Activated naive CD4-positive, alpha-beta T cell treated with anti-CD3 and anti-CD28 coated beads, Interleukin-2, amount 50 U/mL, for 16 hours (primary cell): ENCODE data around the gene RPL5.
A peak's percentile ranks its signal among the peaks of the same experiment; 100 is the strongest.

Source experiments
- DNase-seq: peaks from one replicate; pipeline ENCODE4 v3.0.0-alpha.2; 2020

The RPL5 gene

DNA sequence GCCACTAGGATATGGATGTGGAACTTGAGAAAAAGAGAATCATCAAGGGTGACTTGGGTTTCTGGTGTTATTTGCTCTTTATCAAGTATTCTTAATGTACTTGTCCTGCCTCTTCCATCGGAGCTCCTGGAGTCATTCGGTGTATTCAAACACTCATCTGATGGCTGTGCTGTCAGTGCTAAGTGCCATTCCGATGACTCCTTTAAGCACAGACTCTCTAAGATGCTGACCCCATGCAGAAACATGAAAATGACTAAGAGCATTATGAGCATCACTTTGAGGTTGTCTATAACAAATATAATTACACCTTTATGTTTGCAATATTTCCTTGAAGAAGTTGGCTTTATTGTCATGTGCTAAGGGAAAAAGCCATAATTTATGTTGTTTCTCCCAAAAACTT, 11.3 kb upstream of the RPL5 start:
- no peak for DNase-seq

DNA sequence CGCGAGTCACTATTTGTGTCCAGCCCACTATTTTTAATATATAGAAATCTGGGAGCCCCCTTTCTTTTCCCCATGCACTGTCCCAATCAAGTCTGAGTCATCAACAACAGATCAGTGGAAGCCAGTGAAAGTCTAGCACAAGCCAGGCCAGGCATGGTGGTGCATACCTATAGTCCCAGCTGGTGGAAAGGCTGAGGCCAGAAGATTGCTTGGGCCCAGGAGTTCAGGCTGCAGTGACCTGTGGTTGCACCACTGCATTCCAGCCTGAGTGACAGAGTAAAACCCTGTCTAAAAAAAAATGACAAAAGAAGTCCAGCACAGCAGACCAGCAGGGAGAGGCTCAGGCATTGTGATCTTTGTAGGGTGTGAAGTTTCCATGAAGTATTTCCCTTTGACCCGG, 9.0 kb upstream of the RPL5 start:
- DNase-seq, result no peak

DNA sequence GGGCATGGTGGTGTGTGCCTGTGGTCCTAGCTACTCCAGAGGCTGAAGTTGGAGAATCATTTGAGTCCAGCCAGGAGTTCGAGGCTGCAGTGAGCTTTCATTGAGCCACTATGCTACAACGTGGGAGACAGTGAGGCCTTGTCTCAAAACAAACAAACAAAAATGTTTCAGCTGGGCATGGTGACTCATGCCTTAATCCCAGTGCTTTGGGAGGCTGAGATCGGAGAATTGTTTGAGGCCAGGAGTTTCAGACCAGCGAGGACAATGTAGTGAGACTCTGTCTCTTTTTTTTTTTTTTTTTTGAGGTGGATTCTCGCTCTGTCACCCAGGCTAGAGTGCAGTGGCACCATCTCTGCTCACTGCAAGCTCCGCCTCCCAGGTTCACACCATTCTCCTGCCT, 5.0 kb upstream of the RPL5 start:
- DNase-seq, result no peak

DNA sequence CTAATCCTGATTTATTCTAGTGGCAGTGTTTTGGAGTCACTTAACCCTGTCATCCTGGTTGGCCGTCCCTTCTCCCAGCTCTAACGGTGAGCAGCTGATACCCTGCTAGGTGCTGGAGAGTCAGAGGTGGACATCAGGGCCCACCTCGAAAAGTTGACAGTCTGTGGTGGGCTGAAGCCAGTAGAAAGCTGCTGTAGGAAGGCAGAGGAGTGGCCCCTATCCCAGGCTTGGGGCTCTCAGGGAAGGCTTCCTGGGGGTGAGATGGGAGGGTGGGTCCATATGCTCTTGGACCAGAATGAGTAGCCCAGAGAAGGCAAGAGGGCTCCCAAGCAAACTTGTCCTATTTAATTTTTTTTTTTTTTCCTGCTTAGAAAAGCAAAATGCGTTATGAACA, 475 bp upstream of the RPL5 start:
- DNase-seq, result no peak

DNA sequence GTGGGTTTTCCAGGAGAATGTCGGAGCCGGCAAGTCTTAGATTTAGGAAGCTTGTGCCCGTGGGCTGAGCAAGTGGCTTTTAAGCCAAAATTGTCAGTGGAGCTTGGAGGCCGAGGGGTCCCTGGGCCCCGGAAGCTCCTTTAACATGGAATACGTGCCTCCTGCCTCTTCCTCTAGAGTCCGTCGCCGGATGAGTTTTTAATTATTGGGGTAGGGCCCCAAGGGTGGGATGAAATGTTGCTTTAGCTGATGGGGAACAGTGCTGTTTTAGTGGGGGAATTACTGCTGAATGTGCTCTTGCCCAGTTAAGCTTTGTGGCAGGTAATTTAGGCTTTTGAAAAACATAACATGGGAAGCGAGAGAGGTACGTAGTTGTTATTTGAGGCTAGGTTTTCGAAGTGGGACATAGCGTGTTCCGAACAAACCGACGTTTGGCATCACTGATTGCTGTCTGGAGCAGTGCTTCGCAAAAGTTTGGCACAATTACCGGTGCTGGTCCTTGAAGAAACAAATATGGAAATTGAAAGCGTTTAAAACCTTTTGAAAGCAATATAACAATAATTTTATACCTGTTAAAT, 786 bp downstream of the RPL5 start:
- DNase-seq, result no peak

DNA sequence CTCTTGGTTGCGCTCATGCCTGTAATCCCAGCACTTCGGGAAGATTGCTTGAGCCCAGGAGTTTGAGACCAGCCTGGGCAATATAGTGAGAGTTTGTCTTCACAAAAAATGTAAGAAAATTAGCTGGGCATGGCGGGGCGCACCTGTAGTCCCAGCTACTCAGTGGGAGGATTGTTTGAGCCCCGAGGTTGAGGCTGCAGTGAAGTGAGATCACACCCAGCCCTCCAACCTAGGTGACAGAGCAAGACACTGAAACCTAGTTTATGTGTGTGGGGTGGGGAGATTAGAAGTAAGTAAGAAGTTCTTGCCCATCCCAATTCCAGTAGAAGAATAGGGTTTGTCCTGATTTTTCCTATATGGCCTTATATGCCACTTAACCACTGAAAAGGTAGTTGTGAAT, 2.0 kb downstream of the RPL5 start:
- peak; percentile 33 for DNase-seq

DNA sequence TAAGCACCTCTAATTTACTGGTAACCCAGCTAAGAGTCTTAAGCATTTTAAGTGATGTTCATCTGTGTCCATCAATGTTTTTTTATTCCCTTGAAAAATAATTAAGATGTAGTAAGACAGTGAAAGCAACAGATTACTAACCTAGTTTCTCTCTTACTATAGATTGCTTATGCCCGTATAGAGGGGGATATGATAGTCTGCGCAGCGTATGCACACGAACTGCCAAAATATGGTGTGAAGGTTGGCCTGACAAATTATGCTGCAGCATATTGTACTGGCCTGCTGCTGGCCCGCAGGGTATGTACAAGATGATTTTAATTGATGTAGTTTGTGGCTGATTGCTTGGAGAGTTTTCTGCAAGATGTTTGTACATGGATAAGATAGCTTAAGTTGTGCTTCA, 2.8 kb downstream of the RPL5 start:
- no peak for DNase-seq

DNA sequence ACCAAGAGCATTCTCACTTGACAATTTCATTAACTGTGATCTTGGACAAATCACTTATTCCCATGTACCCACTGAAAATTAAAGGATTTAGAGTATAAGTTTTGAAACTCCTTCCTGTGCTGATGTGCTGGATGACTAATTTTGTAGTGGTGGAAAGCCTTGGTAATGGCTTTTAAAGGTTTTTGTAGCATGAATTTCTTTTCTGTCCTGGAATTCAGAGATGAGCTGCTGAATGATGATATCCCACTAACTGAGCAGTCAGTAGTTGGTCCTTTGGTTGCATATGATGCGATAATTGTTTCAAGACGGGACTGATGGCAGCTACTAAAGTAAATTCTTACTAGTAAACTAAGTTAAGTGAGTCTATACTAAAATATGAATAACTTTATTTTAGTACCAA, 5.2 kb downstream of the RPL5 start:
- no peak for DNase-seq

DNA sequence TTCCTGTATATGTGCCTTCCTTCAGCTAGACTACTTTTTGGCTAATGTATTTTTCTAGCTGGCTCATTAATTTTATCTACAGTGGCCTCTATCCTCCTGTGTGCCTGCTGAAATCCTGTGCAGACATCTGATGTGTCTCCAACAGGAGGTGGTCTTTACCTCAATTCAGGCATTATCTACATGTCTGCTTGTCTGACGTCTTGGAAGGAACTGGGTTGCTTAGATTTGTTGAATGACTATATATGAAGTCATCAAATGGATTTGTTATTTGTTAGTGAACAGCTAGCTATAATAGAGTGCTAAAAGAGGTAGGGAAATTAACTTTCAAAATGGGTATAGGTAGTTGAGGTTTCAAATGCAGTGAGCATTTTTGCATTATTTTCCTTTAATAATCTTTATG, 6.7 kb downstream of the RPL5 start:
- no peak for DNase-seq

DNA sequence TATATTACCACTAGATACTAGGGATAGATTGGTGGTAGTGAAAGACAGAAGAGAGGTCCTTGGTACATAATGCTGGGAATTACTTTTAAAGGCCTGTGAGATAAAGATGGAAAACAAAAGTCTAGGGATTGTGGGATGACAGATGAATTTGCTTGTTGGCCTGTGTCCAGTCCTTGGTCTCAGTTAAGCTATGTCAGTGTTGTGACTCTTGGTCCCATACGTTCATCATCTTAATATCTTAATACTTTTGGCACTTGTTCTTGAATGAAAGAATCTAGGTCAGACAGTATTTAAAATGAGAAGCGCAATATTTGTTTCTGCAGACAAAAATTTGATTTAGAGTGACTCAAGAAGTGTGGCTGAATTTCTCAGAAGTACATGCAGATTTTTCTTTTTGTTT, 7.6 kb downstream of the RPL5 start:
- no peak for DNase-seq

DNA sequence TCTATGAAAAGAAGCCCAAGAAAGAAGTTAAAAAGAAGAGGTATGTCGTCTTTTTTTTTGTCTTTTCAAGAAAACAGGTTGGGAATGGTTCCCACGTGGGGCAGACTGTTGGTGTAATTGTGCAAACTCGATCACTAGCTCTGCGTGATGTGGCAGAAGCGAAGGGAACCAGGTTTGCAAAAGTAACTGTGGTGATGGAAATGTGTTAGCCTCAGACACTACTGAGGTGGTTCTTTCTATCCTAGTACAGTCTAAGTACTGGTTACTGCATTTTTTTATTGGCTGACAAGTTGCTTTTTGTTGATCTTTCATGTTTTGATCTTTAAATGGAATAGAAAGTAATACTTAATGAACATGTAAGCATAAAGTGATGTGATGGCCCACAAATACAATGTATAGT, 8.8 kb downstream of the RPL5 start:
- no peak for DNase-seq

DNA sequence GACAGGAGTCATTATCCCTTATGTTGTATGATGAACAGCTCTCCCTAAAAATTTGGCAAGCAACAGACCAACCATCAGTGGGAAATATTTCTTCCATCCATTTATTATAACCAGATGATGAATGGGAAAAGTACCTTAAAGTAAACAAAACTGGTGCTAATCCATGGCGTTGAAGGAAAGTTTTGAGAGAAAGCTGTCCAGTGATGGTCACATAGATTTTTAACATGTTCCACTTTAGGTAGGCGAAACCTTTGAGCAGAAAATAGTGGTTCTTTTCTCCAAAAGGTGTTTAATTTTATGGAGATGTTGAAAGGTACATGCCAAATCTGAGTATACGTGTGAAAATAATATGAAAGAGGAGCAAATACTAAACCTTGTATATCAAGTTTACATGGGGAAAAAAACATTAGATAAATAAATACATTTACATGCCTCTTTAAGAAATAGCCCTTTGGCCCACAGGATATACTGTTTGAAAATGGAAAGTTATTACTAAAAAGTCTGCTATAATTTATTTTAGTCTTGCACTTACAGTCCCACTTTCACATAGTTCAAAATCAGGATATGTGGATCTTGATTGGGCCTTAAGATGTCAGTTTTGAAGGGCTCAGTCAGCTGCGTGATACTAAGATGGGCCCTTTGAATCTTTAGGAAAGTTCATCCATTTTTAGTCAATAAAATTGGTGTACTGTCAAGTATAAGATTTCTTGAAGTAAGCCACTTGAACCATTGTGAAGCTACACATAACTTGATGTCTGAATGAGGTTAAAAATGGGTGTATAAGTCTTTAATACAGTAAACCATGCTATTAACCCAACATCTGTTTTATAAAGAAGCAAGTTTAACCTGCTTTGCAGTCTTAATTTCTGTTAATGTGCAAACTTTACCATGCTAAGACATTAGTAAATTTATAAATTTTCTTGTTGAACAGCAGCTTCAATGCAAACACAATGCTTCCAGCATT, 10.5 kb downstream of the RPL5 start:
- no peak for DNase-seq

DNA sequence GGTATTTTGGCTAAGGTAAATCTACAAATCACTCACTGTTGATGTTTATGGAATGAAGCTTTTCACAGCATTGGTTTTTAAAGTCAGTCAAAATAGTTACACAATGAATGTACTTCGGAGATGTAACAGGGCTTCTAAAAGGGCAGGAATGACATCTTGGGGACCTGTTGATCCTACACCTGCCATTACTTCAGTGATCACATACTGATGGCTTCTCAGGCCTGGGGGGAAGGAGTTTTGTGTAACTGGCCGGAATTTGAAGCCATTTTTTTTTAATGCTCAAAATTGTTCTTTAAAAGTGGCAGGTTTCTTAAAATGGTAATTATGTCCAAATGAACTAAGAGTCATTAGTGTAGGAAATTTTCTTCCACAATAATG, 11.2 kb downstream of the RPL5 start:
- no peak for DNase-seq

DNA sequence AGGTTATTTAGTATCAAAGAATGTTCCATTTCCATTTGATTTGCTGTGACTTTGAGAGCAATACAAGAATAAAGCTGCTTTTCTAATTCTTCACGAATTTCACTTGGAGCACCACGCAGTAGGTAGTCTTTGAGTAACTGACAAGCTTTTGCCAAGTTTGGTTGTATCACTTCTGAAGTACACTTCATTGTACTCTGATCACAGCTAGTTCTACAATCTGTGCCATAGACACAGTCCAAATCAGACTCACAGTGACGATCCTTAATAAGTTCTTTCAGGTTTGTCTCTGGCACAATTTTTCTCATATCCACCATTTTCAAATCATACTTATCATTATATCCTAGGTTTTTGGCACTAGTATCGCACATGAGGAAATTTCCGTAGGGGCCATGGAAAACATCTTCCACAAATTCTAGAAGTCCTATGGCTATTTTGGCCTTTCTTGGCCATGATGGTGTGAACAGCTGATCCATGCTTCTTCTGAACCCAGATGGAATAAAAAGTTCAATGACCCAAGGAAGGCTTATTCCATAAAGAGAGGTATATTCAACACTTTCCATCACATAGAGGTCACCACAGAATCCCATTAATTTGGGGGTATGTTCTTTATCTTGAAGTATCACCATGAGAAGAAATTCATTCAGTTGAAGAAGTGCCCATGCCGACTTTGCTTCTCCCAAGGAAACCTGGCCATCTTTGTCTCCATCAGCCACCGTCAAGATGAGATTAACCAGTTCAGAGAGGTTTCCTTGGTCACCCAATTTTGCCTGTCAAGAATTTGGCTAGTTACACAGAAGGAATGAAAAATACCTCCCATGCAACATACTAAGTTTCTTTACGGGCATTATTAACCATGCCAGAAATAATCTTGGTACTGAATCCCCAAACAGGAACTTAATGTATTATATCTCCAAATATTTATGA, 11.9 kb downstream of the RPL5 start:
- no peak for DNase-seq

DNA sequence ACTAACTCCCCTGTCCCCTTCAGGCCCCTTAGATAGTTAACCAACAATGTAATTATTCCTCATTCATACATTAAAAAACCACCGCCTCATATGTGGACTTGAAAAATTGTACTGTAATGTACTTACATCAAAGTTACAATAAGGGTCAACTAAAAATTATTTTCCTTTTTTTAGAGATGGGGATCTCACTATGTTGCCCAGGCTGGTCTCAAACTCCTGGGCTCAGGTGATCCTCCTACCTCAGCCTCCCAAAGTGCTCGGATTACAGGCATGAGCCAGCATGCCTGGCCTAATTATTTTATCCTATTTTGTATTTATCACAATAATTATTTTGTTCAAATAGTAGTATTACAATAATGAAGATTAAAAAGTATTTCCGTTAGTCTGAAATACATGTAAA, 12.6 kb downstream of the RPL5 start:
- no peak for DNase-seq

DNA sequence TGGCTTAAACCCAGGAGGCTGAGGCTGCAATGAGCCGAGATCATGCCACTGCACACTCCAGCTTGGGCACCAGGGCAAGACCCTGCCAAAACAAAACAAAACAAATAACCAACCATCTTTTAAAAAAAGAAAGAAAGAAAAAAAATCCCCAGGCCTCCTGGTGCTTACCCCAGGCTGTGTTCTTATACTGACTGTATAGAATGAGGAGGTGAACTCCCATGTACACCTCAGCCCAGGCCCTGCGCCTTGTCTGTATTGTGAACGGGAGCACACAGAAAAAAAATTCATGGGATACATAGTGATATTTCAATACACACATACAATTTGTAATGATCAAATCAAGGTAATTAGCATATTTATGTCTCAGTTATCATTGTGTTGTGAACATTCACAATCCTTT, 14.1 kb downstream of the RPL5 start:
- DNase-seq, result no peak

DNA sequence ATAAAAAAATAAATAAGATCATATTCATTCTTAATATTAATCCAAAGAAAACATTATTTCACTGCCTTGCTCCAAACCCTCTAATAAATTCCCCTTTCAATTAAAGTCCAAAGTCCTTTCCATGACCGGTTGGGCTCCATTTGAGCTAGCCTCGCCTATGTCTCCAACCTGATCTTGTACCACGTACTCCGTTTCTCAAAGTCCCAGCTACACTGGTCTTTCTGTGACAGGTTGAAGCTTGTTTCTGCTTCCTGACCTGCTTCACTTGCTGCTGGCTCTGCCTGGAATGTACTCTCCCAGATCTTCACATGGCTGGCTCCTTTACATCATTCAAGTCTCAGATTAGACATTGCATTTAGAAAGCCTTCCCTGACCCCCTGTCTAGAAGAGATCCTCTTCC, 16.4 kb downstream of the RPL5 start:
- DNase-seq, result no peak

DNA sequence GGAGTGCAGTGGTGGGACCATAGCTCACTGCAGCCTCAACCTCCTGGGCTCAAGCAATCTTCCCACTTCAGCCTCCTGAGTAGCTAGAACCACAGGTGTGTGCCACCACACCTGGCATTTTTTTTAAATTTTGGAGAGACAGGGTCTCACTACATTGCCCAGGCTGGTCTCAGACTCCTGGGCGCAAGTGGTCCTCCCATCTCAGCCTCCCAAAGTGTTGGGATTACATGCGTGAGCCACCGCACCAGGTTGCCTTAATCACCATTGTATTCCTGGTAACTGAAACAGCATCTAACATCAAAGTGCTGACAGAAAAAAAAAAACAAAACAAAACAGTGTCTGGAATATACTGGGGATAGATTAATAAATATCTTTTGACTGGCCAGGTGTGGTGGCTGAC, 18.2 kb downstream of the RPL5 start:
- DNase-seq, result no peak

DNA sequence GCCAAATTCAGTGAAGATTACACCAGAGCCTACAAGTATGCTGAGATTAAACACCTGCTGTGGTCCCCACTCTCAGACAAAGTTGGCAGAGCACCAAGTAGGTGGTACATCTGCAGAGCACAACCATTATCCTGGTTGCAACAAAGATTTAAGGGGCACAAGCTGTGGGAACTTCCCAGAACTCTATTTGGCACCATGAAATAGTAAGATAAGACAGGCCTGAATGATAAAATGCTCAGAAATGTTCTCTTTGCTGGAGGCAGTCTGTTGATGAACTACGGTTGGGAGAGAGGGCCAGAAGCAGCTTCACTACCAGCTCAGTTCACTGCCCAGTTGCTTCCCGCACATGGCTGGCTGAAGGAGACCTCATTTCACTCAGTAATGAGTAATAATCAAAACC, 19.9 kb downstream of the RPL5 start:
- DNase-seq, result no peak

DNA sequence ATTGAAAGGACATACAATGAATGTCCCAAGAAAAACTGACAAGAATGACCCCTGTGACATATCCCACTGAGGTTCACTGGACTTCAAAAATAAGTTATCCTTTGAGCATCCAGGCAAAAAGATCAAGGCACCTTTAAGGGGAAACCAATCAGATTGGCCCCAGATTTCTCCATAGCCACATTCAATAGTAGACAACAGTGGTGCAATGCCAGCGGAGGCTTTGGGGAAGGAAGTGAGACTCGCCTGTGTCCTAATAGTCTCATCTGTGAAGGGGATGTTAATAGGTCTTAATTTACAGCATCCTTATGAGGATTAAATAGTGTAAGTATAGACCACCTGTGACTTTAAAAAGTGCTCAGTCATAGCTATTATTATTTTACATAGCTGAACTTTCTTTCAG, 21.5 kb downstream of the RPL5 start:
- DNase-seq, result no peak

DNA sequence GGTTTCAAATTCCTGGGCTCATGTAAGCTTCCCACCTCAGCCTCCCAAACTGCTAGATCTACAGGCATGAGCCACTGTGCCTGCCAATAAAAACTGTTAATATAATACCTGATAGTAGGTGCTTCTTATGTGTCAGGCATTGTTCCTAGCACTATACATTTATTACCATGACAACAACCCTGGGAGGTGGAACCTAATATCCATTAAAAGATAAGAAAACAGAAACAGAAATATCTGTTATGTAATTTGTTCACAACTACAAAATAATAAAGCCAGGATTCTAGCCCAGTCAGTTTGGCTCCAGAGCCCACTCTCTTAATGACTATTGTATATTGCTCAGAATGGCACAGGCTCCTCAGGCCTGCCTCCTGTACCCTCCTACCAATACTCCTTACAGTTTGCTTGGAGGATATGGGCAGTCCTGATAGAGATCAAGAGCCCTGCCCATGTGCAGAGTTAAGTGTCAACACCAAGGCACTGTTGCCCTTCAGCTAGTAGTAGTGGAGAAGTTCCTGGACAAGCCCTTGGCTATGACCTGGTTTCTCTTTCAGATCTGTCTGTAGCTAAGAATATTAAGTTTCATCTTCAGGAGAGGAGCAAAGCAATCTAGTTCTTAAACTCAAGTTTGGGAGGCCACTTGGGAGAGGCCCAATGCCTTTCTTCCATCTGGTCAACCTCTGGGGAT, 22.4 kb downstream of the RPL5 start:
- DNase-seq, result no peak

DNA sequence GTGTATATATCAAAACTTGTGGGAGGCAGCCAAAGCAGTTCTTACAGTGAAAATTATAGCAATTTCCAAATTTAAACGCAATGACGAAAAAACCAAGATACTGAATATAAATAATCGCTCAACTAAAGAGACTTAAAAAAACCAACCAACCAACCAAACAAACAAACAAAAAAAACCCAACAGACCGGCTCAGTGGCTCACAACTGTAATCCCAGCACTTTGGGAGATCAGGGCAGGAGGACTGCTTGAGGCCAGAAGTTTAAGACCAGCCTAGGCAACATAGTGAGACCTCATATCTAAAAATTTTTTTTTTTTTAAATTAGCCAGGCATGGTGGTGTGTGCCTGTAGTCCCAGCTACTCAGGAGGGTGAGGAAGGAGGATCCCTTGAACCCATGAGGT, 23.4 kb downstream of the RPL5 start:
- no peak for DNase-seq

DNA sequence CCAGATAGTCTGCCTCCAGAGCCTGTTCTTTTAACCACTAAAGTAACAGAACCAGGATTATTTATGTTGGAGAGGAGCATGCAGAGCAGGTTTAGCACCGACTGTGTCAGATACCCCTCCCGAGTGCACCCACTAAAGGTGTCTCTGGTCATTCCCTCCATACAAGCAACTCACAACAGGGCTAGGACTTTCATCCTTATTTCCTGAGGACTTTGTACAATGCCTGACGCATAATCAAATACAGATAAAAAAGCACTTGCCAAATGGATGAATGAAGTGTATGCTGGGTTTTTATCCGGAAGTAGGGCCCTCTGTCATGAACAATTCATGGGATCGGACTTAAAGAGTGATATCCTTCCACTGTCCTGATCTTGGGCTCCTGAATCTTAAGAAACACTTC, 26.0 kb downstream of the RPL5 start:
- DNase-seq, result no peak
